Astrocyte of the spinal cord (primary cell): ENCODE measurements around the gene ADAMTS14.

Experiments
- DNase-seq: peaks from one replicate; pipeline ENCODE4 v3.0.0; 2011; ENCODE audit warnings: low read depth, low spot score
- H3K4me3 ChIP-seq: 2 replicates; pipeline ENCODE4 v1.5.1; 2011; ENCODE audit warnings: low read depth, mild to moderate bottlenecking, low read length, moderate library complexity
- in situ Hi-C: cut with HindIII; loops from 2 replicates; pipeline ENCODE4 v1.10.0; 2017; ENCODE audit warnings: low sequenced_read_pairs
- TF ChIP-seq, protein P1 (sequence below): IDR thresholded peaks from 2 replicates; pipeline ENCODE4 v1.5.1; 2012; ENCODE audit warnings: low read depth, mild to moderate bottlenecking, low read length, inconsistent platforms

ADAMTS14 gene

GRCh38 chr10:70804421-70804808 is 132.1 kb downstream of the ADAMTS14 start:
- TF ChIP-seq, protein P1, sequence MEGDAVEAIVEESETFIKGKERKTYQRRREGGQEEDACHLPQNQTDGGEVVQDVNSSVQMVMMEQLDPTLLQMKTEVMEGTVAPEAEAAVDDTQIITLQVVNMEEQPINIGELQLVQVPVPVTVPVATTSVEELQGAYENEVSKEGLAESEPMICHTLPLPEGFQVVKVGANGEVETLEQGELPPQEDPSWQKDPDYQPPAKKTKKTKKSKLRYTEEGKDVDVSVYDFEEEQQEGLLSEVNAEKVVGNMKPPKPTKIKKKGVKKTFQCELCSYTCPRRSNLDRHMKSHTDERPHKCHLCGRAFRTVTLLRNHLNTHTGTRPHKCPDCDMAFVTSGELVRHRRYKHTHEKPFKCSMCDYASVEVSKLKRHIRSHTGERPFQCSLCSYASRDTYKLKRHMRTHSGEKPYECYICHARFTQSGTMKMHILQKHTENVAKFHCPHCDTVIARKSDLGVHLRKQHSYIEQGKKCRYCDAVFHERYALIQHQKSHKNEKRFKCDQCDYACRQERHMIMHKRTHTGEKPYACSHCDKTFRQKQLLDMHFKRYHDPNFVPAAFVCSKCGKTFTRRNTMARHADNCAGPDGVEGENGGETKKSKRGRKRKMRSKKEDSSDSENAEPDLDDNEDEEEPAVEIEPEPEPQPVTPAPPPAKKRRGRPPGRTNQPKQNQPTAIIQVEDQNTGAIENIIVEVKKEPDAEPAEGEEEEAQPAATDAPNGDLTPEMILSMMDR, result no peak
- H3K4me3 ChIP-seq, result no peak overlapping the region
- in situ Hi-C loops, result no loop called here
- peak; percentile 69 for DNase-seq

GRCh38 chr10:70805619-70806215 is 133.4 kb downstream of the ADAMTS14 start:
- no peak for DNase-seq
- H3K4me3 ChIP-seq, result no peak overlapping the region
- in situ Hi-C loops, result no loop called here
- TF ChIP-seq, protein P1, result no peak

- in situ Hi-C loops, result no loop called here
- DNase-seq, result no peak
These were observed 134.5 kb downstream of the ADAMTS14 start for GRCh38 chr10:70806841-70807240.

GRCh38 chr10:70807556-70807955 is 135.2 kb downstream of the ADAMTS14 start:
- no peak for DNase-seq
- no peak overlapping the region for H3K4me3 ChIP-seq
- TF ChIP-seq, protein P1, result no peak
- in situ Hi-C loops, result no loop called here

More at GRCh38 chr10:70806841-70807240, 134.5 kb downstream of the ADAMTS14 start:
- TF ChIP-seq, protein P1, result no peak
- no peak overlapping the region for H3K4me3 ChIP-seq

GRCh38 chr10:70809011-70809611 is 136.8 kb downstream of the ADAMTS14 start:
- in situ Hi-C loops, result no loop called here
- DNase-seq, result no peak
- no peak overlapping the region for H3K4me3 ChIP-seq
- TF ChIP-seq, protein P1, result no peak

DNA sequence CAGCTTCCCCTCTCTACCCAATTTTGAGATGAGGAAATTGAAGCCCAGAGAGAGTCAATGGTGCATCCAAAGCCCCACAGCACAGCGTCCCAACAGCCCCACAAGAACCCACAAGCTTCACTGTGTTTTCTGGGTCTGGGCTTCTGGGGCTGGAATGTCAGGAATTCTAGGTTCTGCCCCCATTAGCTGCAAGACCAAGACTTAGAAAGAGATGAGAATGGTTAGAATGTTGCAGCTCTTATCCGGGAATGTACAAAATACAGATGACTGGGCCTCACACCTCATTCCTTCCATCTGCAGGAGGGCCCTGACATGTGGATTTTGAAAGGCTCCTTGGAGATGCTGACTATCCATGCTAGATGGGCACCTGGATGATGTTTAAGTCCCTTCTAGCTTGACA is 137.4 kb downstream of the ADAMTS14 start:
- in situ Hi-C loops, result no loop called here
- no peak overlapping the region for H3K4me3 ChIP-seq
- TF ChIP-seq, protein P1, result no peak
- no peak for DNase-seq
